GM23338 (cell line): ENCODE data around the gene GPR39. TPM values are rescaled to one million over a fixed set of nuclear protein-coding genes. Genes with fewer than 3 reads are reported as not detected.

Source experiments
- ATAC-seq: fragments of 200-7000 bp; cut with Tn5 transposase; 3 replicates; pipeline ENCODE4 v1.9.1; 2020
- DNase-seq: peaks from one replicate; pipeline ENCODE4 v3.0.0-alpha.2; 2015; ENCODE audit warnings: low spot score
- H2AFZ ChIP-seq: fragments of 200-600 bp; sonication (generic); 2 replicates; pipeline ENCODE4 v1.8.0; 2016; ENCODE audit warnings: antibody characterized with exemption, mild to moderate bottlenecking, moderate library complexity
- H3F3A ChIP-seq: fragments of 200-600 bp; sonication (generic); replicated peaks from 2 replicates; pipeline ENCODE4 v1.8.0; 2017; ENCODE audit warnings: antibody characterized with exemption, mixed run types, low read depth
- H3K27ac ChIP-seq: fragments of 200-600 bp; sonication (generic); 2 replicates; pipeline ENCODE4 v1.6.1; 2016; ENCODE audit warnings: low read depth
- H3K27me3 ChIP-seq: fragments of 200-600 bp; sonication (generic); 2 replicates; pipeline ENCODE4 v1.8.0; 2016; ENCODE audit warnings: mild to moderate bottlenecking, mixed run types, moderate library complexity; ENCODE audit not compliant: insufficient read depth
- H3K36me3 ChIP-seq: fragments of 200-600 bp; sonication (generic); 2 replicates; pipeline ENCODE4 v1.8.0; 2016; ENCODE audit warnings: mild to moderate bottlenecking; ENCODE audit not compliant: insufficient read depth
- H3K4me1 ChIP-seq: fragments of 200-600 bp; sonication (generic); 2 replicates; pipeline ENCODE4 v1.8.0; 2016; ENCODE audit warnings: mild to moderate bottlenecking, moderate library complexity; ENCODE audit not compliant: insufficient read depth
- H3K4me2 ChIP-seq: fragments of 200-600 bp; sonication (generic); 2 replicates; pipeline ENCODE4 v1.7.1; 2017; ENCODE audit warnings: mixed run types
- H3K4me3 ChIP-seq: fragments of 200-600 bp; sonication (generic); 2 replicates; pipeline ENCODE4 v1.6.1; 2016; ENCODE audit warnings: mixed run types
- H3K79me2 ChIP-seq: fragments of 200-600 bp; sonication (generic); replicated peaks from 2 replicates; pipeline ENCODE4 v1.8.0; 2017; ENCODE audit warnings: mild to moderate bottlenecking; ENCODE audit not compliant: insufficient read depth
- H3K9me2 ChIP-seq: fragments of 200-600 bp; sonication (generic); 2 replicates; pipeline ENCODE4 v1.8.0; 2017; ENCODE audit not compliant: insufficient read depth
- H4K20me1 ChIP-seq: fragments of 200-600 bp; sonication (generic); replicated peaks from 2 replicates; pipeline ENCODE4 v1.8.0; 2017; ENCODE audit warnings: mild to moderate bottlenecking; ENCODE audit not compliant: insufficient read depth
- H3K27ac Mint-ChIP-seq: 2 replicates; pipeline ENCODE4 v1.8.0; 2020; ENCODE audit warnings: inconsistent platforms, mild to moderate bottlenecking, moderate library complexity, mixed read lengths
- H3K27me3 Mint-ChIP-seq: 3 replicates; pipeline ENCODE4 v1.8.0; 2022; ENCODE audit warnings: low read depth, mild to moderate bottlenecking, moderate library complexity, mixed read lengths, inconsistent platforms; ENCODE audit not compliant: insufficient read depth, poor library complexity
- H3K36me3 Mint-ChIP-seq: 3 replicates; pipeline ENCODE4 v1.8.0; 2021; ENCODE audit warnings: low read depth, mild to moderate bottlenecking, inconsistent platforms, moderate library complexity, mixed read lengths
- H3K4me1 Mint-ChIP-seq: 3 replicates; pipeline ENCODE4 v1.8.0; 2020; ENCODE audit warnings: mild to moderate bottlenecking, inconsistent platforms, mixed read lengths
- H3K4me3 Mint-ChIP-seq: 3 replicates; pipeline ENCODE4 v1.8.0; 2021; ENCODE audit warnings: moderate library complexity, mild to moderate bottlenecking, inconsistent platforms, mixed read lengths
- H3K9me3 Mint-ChIP-seq: 3 replicates; pipeline ENCODE4 v1.8.0; 2020; ENCODE audit warnings: moderate library complexity, mild to moderate bottlenecking, inconsistent platforms, mixed read lengths
- CREB1 ChIP-seq: fragments of 250-450 bp; sonication (Bioruptor Pico); IDR thresholded peaks from 2 replicates; pipeline ENCODE4 v1.5.0; 2020; ENCODE audit warnings: low read depth, mild to moderate bottlenecking, moderate library complexity
- CTCF ChIP-seq, 2 experiments: fragments of 200-600 bp in 1 of 2; sonication (generic) in 1 of 2; conservative IDR thresholded peaks; 2 replicates each; pipeline versions ENCODE4 v1.5.1 to v1.6.1; 2016 to 2017; ENCODE audit warnings: antibody characterized with exemption in 2 of 2, low read depth in 2 of 2, mild to moderate bottlenecking in 2 of 2, moderate library complexity in 1 of 2
- EZH2phosphoT487 ChIP-seq: fragments of 200-600 bp; sonication (generic); IDR thresholded peaks from one replicate; pipeline ENCODE4 v1.8.1; 2018; ENCODE audit warnings: antibody characterized with exemption; ENCODE audit not compliant: unreplicated experiment
- POLR2AphosphoS5 ChIP-seq: IDR thresholded peaks from 2 replicates; pipeline ENCODE4 v1.6.1; 2016; ENCODE audit warnings: antibody characterized with exemption, low read depth
- ZNF114 ChIP-seq: fragments of 250-450 bp; sonication (Bioruptor Pico); IDR thresholded peaks from 2 replicates; pipeline ENCODE4 v1.5.0; 2020; ENCODE audit warnings: mild to moderate bottlenecking, moderate library complexity
- polyA plus RNA-seq: library from polyadenylated mRNA; unstranded; fragments of >200 nt; fragmentation: Nextera tagmentation; extraction: Ambion mirVana; gene quantifications from 2 replicates; pipeline ENCODE4 v1.2.1, GENCODE V29; 2016
- total RNA-seq: library from RNA; depleted of rRNA; stranded (reverse); fragments of >200 nt; shearing (Covaris generic); gene quantifications from 2 replicates; pipeline ENCODE4 v1.2.3, GENCODE V29; 2014
- TF ChIP-seq, protein P1 (sequence below): IDR thresholded peaks from 2 replicates; pipeline ENCODE4 v1.6.1; 2016; ENCODE audit warnings: antibody characterized with exemption
- TF ChIP-seq, protein P2 (sequence below): fragments of 250-450 bp; sonication (Bioruptor Pico); IDR thresholded peaks from 2 replicates; pipeline ENCODE4 v1.5.0; 2020; ENCODE audit warnings: mild to moderate bottlenecking, moderate library complexity
- TF ChIP-seq, protein P3 (sequence below): IDR thresholded peaks from one replicate; pipeline ENCODE4 v1.6.1; 2018; ENCODE audit warnings: antibody characterized with exemption; ENCODE audit not compliant: unreplicated experiment

Gene GPR39
- total and polyA plus RNA-seq, 2 experiments from 2014 or later = 0.55 to 1.9 TPM

- Histone ChIP-seq H3K4me2 (no peak overlapping the region), H3K9me2 (peaks cover 10% of the 10 kb centered on the region; the same call in 1 of the 2 replicates), H3K27me3 (no peaks in the 10 kb centered on the region), H3K79me2 (no peaks in the 10 kb centered on the region), H4K20me1 (no peaks in the 10 kb centered on the region), H3K4me3 (no peak overlapping the region), H3K36me3 (no peaks in the 10 kb centered on the region), H2AFZ (no peak overlapping the region), H3K4me1 (peaks cover 16% of the 10 kb centered on the region; the same call in 1 of the 2 replicates), H3F3A (no peaks in the 10 kb centered on the region), H3K27ac (no peak overlapping the region)
- Mint-ChIP-seq H3K36me3 (no peaks in the 10 kb centered on the region), H3K27ac (no peak overlapping the region), H3K4me1 (peaks cover 24% of the 10 kb centered on the region), H3K27me3 (peaks cover 2% of the 10 kb centered on the region), H3K9me3 (no peaks in the 10 kb centered on the region), H3K4me3 (no peak overlapping the region)
- ATAC-seq = no peak
- TF ChIP-seq CREB1 (CRISPR knock-in tag) (no peak), ZNF114 (CRISPR knock-in tag) (no peak), CTCF (conservative IDR thresholded peaks at IDR 0.05; ENCODE audit: low read depth in 2 of 2) (no peak), POLR2AphosphoS5 (no peak), EZH2phosphoT487 (no peak)
- TF ChIP-seq, protein P1, sequence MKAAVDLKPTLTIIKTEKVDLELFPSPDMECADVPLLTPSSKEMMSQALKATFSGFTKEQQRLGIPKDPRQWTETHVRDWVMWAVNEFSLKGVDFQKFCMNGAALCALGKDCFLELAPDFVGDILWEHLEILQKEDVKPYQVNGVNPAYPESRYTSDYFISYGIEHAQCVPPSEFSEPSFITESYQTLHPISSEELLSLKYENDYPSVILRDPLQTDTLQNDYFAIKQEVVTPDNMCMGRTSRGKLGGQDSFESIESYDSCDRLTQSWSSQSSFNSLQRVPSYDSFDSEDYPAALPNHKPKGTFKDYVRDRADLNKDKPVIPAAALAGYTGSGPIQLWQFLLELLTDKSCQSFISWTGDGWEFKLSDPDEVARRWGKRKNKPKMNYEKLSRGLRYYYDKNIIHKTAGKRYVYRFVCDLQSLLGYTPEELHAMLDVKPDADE = no peak
- TF ChIP-seq, protein P2, sequence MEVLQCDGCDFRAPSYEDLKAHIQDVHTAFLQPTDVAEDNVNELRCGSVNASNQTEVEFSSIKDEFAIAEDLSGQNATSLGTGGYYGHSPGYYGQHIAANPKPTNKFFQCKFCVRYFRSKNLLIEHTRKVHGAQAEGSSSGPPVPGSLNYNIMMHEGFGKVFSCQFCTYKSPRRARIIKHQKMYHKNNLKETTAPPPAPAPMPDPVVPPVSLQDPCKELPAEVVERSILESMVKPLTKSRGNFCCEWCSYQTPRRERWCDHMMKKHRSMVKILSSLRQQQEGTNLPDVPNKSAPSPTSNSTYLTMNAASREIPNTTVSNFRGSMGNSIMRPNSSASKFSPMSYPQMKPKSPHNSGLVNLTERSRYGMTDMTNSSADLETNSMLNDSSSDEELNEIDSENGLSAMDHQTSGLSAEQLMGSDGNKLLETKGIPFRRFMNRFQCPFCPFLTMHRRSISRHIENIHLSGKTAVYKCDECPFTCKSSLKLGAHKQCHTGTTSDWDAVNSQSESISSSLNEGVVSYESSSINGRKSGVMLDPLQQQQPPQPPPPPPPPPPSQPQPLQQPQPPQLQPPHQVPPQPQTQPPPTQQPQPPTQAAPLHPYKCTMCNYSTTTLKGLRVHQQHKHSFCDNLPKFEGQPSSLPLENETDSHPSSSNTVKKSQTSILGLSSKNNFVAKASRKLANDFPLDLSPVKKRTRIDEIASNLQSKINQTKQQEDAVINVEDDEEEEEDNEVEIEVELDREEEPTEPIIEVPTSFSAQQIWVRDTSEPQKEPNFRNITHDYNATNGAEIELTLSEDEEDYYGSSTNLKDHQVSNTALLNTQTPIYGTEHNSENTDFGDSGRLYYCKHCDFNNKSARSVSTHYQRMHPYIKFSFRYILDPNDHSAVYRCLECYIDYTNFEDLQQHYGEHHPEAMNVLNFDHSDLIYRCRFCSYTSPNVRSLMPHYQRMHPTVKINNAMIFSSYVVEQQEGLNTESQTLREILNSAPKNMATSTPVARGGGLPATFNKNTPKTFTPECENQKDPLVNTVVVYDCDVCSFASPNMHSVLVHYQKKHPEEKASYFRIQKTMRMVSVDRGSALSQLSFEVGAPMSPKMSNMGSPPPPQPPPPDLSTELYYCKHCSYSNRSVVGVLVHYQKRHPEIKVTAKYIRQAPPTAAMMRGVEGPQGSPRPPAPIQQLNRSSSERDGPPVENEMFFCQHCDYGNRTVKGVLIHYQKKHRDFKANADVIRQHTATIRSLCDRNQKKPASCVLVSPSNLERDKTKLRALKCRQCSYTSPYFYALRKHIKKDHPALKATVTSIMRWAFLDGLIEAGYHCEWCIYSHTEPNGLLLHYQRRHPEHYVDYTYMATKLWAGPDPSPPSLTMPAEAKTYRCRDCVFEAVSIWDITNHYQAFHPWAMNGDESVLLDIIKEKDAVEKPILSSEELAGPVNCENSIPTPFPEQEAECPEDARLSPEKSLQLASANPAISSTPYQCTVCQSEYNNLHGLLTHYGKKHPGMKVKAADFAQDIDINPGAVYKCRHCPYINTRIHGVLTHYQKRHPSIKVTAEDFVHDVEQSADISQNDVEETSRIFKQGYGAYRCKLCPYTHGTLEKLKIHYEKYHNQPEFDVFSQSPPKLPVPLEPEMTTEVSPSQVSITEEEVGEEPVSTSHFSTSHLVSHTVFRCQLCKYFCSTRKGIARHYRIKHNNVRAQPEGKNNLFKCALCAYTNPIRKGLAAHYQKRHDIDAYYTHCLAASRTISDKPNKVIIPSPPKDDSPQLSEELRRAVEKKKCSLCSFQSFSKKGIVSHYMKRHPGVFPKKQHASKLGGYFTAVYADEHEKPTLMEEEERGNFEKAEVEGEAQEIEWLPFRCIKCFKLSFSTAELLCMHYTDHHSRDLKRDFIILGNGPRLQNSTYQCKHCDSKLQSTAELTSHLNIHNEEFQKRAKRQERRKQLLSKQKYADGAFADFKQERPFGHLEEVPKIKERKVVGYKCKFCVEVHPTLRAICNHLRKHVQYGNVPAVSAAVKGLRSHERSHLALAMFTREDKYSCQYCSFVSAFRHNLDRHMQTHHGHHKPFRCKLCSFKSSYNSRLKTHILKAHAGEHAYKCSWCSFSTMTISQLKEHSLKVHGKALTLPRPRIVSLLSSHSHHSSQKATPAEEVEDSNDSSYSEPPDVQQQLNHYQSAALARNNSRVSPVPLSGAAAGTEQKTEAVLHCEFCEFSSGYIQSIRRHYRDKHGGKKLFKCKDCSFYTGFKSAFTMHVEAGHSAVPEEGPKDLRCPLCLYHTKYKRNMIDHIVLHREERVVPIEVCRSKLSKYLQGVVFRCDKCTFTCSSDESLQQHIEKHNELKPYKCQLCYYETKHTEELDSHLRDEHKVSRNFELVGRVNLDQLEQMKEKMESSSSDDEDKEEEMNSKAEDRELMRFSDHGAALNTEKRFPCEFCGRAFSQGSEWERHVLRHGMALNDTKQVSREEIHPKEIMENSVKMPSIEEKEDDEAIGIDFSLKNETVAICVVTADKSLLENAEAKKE = no peak
- TF ChIP-seq, protein P3, sequence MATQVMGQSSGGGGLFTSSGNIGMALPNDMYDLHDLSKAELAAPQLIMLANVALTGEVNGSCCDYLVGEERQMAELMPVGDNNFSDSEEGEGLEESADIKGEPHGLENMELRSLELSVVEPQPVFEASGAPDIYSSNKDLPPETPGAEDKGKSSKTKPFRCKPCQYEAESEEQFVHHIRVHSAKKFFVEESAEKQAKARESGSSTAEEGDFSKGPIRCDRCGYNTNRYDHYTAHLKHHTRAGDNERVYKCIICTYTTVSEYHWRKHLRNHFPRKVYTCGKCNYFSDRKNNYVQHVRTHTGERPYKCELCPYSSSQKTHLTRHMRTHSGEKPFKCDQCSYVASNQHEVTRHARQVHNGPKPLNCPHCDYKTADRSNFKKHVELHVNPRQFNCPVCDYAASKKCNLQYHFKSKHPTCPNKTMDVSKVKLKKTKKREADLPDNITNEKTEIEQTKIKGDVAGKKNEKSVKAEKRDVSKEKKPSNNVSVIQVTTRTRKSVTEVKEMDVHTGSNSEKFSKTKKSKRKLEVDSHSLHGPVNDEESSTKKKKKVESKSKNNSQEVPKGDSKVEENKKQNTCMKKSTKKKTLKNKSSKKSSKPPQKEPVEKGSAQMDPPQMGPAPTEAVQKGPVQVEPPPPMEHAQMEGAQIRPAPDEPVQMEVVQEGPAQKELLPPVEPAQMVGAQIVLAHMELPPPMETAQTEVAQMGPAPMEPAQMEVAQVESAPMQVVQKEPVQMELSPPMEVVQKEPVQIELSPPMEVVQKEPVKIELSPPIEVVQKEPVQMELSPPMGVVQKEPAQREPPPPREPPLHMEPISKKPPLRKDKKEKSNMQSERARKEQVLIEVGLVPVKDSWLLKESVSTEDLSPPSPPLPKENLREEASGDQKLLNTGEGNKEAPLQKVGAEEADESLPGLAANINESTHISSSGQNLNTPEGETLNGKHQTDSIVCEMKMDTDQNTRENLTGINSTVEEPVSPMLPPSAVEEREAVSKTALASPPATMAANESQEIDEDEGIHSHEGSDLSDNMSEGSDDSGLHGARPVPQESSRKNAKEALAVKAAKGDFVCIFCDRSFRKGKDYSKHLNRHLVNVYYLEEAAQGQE = no peak
- no peak for DNase-seq
Observed at GRCh38 chr2:132593171-132593570, 176.6 kb downstream of the GPR39 start.
